GM18951 (cell line): Measurements from ENCODE around the gene JADE1.

Source experiments
- POLR2A ChIP-seq: IDR thresholded peaks from 4 replicates; pipeline ENCODE4 v1.6.1; 2011; ENCODE audit warnings: mild to moderate bottlenecking; ENCODE audit not compliant: insufficient read length, insufficient read depth; ENCODE audit errors: extremely low read depth
- in situ Hi-C: fragments of 300-500 bp; cut with MboI; formaldehyde crosslinking; loops from one replicate; pipeline ENCODE4 v1.12.0; 2022; ENCODE audit warnings: low sequenced_read_pairs, mixed read lengths, inconsistent platforms; ENCODE audit not compliant: unreplicated experiment

JADE1 gene

GRCh38 chr4:128879971-128880370, 70.5 kb downstream of the JADE1 start:
- in situ Hi-C loops = no loop called here
- no peak for TF ChIP-seq POLR2A

- TF ChIP-seq POLR2A = no peak
- in situ Hi-C loops = no loop called here
These were observed 71.2 kb downstream of the JADE1 start for GRCh38 chr4:128880662-128881061.

GRCh38 chr4:128904821-128905220, 95.3 kb downstream of the JADE1 start:
- in situ Hi-C loops = no loop called here
- no peak for TF ChIP-seq POLR2A

GRCh38 chr4:128906581-128906980, 97.1 kb downstream of the JADE1 start:
- no peak for TF ChIP-seq POLR2A
- in situ Hi-C loops = no loop called here

GRCh38 chr4:128907981-128908380, 98.5 kb downstream of the JADE1 start:
- in situ Hi-C loops = no loop called here
- no peak for TF ChIP-seq POLR2A

DNA sequence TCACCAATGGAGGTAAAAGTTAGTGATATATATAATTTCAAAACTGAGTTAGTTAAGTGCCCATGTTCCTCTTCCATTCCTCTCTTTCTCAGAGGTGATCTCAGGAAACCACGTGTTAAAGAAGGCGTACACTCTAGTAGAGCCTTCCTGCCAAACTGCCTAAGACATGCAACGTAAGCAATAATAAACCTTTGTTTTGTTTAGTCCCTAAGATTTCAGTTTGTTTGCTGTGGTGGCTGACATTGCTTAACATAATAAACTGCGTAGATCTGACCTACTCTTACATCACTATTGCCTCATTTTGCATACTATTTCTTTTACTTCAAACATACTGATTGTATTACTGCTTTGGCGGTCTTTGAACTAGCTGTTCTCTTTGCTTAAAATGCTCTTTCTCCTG, 99.2 kb downstream of the JADE1 start:
- in situ Hi-C loops = no loop called here
- TF ChIP-seq POLR2A = no peak

DNA sequence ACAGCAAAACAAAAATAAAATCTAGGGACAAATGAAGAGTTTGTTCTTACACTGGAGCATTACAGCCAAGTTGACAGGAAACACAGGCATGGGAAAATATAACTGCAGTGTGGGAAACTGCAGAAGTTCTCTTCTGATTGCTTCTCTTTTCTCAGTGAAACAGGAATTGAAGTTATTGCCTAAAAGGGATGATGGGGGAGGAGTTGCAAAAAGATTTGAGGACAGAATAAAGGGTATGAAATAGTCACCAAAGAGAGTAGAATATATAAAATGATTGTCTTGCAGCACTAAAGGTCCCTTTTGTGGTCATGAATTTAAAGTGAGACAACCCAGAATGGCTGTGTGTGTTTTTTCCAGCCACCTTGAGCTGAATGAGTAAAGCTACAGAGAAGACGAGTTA, 103.7 kb downstream of the JADE1 start:
- in situ Hi-C loops = no loop called here
- TF ChIP-seq POLR2A = no peak

GRCh38 chr4:128915544-128915943, 106.0 kb downstream of the JADE1 start:
- in situ Hi-C loops = no loop called here
- no peak for TF ChIP-seq POLR2A

GRCh38 chr4:128916832-128917231, 107.3 kb downstream of the JADE1 start:
- TF ChIP-seq POLR2A = no peak

GRCh38 chr4:128917781-128918180, 108.3 kb downstream of the JADE1 start:
- TF ChIP-seq POLR2A = no peak
- in situ Hi-C loops = no loop called here

More at GRCh38 chr4:128916832-128917231, 107.3 kb downstream of the JADE1 start:
- in situ Hi-C loops = no loop called here

GRCh38 chr4:128921954-128922353, 112.5 kb downstream of the JADE1 start:
- in situ Hi-C loops = no loop called here
- TF ChIP-seq POLR2A = no peak
